SK-N-SH treated with all-trans-retinoic acid at 6 μM for 48 hours (cell line): Measurements from ENCODE around the gene APOH.

Experiments
- ARNTL ChIP-seq: fragments of 450-650 bp; formaldehyde crosslinking; IDR thresholded peaks from 2 replicates; pipeline ENCODE4 v1.5.0; 2020; ENCODE audit warnings: low read depth, mild to moderate bottlenecking, moderate library complexity, borderline replicate concordance
- ESRRG ChIP-seq: fragments of 250-450 bp; sonication (Bioruptor Pico); IDR thresholded peaks from 2 replicates; pipeline ENCODE4 v1.6.1; 2021; ENCODE audit warnings: mild to moderate bottlenecking
- GLIS3 ChIP-seq: fragments of 250-450 bp; sonication (Bioruptor Pico); IDR thresholded peaks from 2 replicates; pipeline ENCODE4 v1.5.0; 2020; ENCODE audit warnings: mild to moderate bottlenecking, moderate library complexity
- ISL1 ChIP-seq: fragments of 250-450 bp; sonication (Bioruptor Pico); IDR thresholded peaks from 2 replicates; pipeline ENCODE4 v2.1.2; 2022; ENCODE audit warnings: mild to moderate bottlenecking, moderate library complexity
- OSR1 ChIP-seq: fragments of 250-450 bp; sonication (Bioruptor Pico); IDR thresholded peaks from 2 replicates; pipeline ENCODE4 v1.8.0; 2022; ENCODE audit warnings: moderate library complexity, mild to moderate bottlenecking, inconsistent platforms
- PPARA ChIP-seq: fragments of 250-450 bp; sonication (Bioruptor Pico); IDR thresholded peaks from 2 replicates; pipeline ENCODE4 v1.5.0; 2020; ENCODE audit warnings: mild to moderate bottlenecking, borderline replicate concordance
- RARB ChIP-seq: fragments of 250-450 bp; sonication (Bioruptor Pico); IDR thresholded peaks from 2 replicates; pipeline ENCODE4 v1.8.0; 2021; ENCODE audit warnings: mild to moderate bottlenecking, moderate library complexity
- SNAI2 ChIP-seq: fragments of 250-450 bp; sonication (Bioruptor Pico); IDR thresholded peaks from 2 replicates; pipeline ENCODE4 v1.5.0; 2020; ENCODE audit warnings: mild to moderate bottlenecking, moderate library complexity
- ZFP3 ChIP-seq: fragments of 250-450 bp; sonication (Bioruptor Pico); IDR thresholded peaks from 2 replicates; pipeline ENCODE4 v1.5.0; 2020; ENCODE audit warnings: mild to moderate bottlenecking, moderate library complexity
- ZNF565 ChIP-seq: fragments of 450-650 bp; formaldehyde crosslinking; conservative IDR thresholded peaks from 2 replicates; pipeline ENCODE4 v1.5.0; 2020; ENCODE audit warnings: low read depth, mild to moderate bottlenecking, moderate library complexity
- ZNF70 ChIP-seq: fragments of 450-650 bp; formaldehyde crosslinking; IDR thresholded peaks from 2 replicates; pipeline ENCODE4 v1.5.0; 2020; ENCODE audit warnings: mild to moderate bottlenecking, moderate library complexity
- TF ChIP-seq, protein P1 (sequence below): fragments of 250-450 bp; sonication (Bioruptor Pico); IDR thresholded peaks from 2 replicates; pipeline ENCODE4 v1.5.1; 2020; ENCODE audit warnings: low read depth, mild to moderate bottlenecking, moderate library complexity
- TF ChIP-seq, protein P2 (sequence below): fragments of 250-450 bp; sonication (Bioruptor Pico); IDR thresholded peaks from 2 replicates; pipeline ENCODE4 v1.8.0; 2020; ENCODE audit warnings: mild to moderate bottlenecking, moderate library complexity, borderline replicate concordance
- TF ChIP-seq, protein P3 (sequence below): fragments of 250-450 bp; sonication (Bioruptor Pico); IDR thresholded peaks from 2 replicates; pipeline ENCODE4 v1.5.1; 2021; ENCODE audit warnings: mild to moderate bottlenecking, moderate library complexity

DNA sequence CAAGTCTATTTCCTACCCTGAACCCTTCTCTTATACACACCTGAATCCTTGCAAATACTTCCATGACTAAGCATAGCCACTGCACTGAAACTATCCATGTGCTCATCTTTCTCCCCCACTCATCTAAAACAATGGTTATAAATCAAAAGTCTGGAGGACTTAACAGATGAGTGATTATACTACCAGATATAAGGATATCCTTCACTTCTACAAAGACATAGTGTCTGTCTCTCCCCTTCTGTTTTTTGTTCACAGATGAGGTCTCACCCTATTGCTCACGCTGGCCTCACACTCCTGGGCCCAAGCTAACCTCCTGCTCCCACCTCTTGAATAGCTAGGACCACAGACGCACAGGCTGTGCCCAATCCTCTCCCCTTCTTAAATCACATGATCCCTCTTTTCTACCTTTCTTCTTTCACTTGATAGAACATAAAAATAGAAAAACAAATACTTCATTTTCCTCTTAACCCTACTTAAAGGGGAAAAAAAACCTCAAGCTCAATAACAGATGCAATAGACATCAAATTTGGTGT, 56.5 kb downstream of the APOH start:
- TF ChIP-seq, protein P1, sequence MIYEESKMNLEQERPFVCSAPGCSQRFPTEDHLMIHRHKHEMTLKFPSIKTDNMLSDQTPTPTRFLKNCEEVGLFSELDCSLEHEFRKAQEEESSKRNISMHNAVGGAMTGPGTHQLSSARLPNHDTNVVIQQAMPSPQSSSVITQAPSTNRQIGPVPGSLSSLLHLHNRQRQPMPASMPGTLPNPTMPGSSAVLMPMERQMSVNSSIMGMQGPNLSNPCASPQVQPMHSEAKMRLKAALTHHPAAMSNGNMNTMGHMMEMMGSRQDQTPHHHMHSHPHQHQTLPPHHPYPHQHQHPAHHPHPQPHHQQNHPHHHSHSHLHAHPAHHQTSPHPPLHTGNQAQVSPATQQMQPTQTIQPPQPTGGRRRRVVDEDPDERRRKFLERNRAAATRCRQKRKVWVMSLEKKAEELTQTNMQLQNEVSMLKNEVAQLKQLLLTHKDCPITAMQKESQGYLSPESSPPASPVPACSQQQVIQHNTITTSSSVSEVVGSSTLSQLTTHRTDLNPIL: no peak
- TF ChIP-seq SNAI2 (CRISPR knock-in tag) (no peak), ESRRG (CRISPR knock-in tag) (no peak), RARB (CRISPR knock-in tag) (no peak), ZNF565 (CRISPR knock-in tag) (no peak), ZFP3 (no peak), ARNTL (CRISPR knock-in tag) (no peak), OSR1 (no peak), ZNF70 (CRISPR knock-in tag) (no peak), PPARA (CRISPR knock-in tag) (no peak), ISL1 (CRISPR knock-in tag) (no peak), GLIS3 (CRISPR knock-in tag) (no peak)
- TF ChIP-seq, protein P2, sequence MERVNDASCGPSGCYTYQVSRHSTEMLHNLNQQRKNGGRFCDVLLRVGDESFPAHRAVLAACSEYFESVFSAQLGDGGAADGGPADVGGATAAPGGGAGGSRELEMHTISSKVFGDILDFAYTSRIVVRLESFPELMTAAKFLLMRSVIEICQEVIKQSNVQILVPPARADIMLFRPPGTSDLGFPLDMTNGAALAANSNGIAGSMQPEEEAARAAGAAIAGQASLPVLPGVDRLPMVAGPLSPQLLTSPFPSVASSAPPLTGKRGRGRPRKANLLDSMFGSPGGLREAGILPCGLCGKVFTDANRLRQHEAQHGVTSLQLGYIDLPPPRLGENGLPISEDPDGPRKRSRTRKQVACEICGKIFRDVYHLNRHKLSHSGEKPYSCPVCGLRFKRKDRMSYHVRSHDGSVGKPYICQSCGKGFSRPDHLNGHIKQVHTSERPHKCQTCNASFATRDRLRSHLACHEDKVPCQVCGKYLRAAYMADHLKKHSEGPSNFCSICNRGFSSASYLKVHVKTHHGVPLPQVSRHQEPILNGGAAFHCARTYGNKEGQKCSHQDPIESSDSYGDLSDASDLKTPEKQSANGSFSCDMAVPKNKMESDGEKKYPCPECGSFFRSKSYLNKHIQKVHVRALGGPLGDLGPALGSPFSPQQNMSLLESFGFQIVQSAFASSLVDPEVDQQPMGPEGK (CRISPR knock-in tag): no peak
- TF ChIP-seq, protein P3, sequence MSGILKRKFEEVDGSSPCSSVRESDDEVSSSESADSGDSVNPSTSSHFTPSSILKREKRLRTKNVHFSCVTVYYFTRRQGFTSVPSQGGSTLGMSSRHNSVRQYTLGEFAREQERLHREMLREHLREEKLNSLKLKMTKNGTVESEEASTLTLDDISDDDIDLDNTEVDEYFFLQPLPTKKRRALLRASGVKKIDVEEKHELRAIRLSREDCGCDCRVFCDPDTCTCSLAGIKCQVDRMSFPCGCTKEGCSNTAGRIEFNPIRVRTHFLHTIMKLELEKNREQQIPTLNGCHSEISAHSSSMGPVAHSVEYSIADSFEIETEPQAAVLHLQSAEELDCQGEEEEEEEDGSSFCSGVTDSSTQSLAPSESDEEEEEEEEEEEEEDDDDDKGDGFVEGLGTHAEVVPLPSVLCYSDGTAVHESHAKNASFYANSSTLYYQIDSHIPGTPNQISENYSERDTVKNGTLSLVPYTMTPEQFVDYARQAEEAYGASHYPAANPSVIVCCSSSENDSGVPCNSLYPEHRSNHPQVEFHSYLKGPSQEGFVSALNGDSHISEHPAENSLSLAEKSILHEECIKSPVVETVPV (CRISPR knock-in tag): no peak
